ENCODE measurements around the gene ENGASE.

DNA sequence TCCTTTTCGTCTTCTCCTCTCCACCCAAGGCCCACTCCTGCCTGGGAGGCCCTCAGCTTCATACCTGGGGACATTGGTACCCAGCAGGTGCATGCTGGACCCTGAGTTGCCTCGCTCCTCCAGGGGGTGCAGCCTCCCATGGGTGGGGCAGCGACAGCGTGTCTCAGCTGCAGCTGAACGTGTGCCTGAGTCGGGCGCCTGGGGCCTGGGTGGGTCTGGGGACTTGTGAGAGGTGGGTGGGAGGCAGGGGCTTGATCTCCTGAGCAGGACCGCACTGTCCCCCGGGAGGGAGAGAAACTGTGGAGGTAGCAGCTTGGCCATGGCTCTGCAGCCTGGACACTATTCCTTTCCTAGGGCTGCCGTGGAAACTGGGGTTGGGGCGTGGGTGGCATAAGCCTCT, 24.8 kb upstream of the ENGASE start:
- TF ChIP-seq, protein P1, sequence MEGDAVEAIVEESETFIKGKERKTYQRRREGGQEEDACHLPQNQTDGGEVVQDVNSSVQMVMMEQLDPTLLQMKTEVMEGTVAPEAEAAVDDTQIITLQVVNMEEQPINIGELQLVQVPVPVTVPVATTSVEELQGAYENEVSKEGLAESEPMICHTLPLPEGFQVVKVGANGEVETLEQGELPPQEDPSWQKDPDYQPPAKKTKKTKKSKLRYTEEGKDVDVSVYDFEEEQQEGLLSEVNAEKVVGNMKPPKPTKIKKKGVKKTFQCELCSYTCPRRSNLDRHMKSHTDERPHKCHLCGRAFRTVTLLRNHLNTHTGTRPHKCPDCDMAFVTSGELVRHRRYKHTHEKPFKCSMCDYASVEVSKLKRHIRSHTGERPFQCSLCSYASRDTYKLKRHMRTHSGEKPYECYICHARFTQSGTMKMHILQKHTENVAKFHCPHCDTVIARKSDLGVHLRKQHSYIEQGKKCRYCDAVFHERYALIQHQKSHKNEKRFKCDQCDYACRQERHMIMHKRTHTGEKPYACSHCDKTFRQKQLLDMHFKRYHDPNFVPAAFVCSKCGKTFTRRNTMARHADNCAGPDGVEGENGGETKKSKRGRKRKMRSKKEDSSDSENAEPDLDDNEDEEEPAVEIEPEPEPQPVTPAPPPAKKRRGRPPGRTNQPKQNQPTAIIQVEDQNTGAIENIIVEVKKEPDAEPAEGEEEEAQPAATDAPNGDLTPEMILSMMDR (IDR thresholded peaks at IDR 0.05), result no peak
- no peak for TF ChIP-seq POLR2A (IDR thresholded peaks at IDR 0.05)
- TF ChIP-seq EP300 (IDR thresholded peaks at IDR 0.05), result no peak

Data from tibial nerve (tissue), 4 donors.